Islet precursor cell (in vitro differentiated cells): Measurements from ENCODE around the gene ZFP3.
"Not testable (repeated sequence)": the region's sequence is repeated elsewhere in the genome, so short reads cannot be mapped to it uniquely, and the experiment has no call there.

Source experiments
- DNase-seq: peaks from one replicate; pipeline ENCODE4 v3.0.0-alpha.2; 2018

ZFP3 gene

GRCh38 chr17:5080591-5080990 is 2.3 kb downstream of the ZFP3 start:
- no peak for DNase-seq

GRCh38 chr17:5092218-5093010 is 14.1 kb downstream of the ZFP3 start:
- DNase-seq: no peak

DNA sequence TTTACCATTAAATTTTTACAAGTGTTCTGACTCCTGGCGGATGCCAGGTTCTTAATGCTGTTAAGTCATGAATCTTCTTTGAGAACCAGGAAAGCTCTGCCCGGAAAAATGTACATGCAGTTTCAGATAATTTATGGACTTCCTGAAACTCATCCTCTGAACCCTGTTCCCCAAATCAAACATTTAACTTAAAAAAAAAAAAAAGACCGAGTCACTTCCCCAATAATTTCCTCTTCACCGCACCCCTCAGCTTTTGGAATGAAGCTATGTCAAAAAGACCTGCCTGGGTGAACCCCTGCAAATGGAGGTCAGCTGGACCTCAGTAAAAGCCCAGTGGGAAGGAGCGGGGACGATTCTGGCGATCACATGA is 18.4 kb downstream of the ZFP3 start:
- no peak for DNase-seq

DNA sequence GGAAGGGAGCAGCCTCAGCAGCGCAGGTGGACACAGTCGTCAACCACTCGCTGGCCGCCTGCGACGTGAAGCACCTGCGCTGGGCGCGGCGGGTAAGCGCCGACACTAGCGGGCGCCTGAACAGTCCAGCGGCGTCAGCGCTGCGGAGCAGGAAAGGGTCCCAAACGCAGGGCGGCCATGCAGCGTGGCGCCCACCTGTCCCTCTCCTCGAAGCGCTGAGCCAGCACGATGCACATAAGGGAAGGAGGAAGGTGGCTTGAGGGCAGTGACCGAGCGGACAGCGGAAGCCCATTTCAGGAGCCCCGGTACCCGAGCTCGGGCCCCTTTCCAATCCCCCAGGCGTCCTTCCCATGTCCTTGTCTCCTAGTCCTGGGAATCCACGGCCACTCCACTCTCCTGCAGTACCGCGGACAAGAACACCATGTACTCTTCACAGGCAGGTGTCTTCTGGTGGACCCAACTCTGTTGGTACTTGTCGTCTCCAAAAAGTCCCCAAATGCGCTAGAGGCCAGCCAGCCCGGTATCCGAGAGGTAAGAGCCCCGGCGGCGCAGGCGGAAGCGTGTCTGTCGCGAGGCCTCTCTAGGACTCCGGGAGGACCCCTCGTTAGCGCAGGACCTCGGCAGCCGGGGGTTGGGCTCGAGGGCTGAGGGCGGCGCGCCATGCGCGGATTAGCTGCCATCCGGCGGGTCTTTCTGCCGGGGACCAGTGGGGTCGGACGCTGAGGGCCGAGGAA is 19.0 kb downstream of the ZFP3 start:
- DNase-seq: peak; percentile 88

DNA sequence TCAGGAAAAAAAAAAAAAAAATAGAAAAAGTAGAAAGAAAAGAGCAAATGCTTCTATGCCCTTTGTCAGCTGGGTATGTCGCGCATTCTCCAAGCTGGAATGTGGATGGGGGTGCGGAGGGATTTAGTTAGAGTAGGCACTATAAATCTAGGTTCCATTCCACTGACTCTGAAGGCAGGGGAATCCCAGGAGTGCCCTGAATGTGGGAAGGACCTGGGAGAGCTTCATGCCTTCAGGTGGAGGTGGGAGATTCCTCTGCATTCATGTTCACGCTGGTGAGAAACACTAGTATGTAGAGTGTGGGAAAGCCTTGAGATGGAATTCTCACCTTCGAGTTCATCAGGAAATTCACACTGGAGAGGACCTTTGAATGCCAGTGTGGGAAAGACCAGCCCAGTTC is 21.0 kb downstream of the ZFP3 start:
- DNase-seq: no peak

DNA sequence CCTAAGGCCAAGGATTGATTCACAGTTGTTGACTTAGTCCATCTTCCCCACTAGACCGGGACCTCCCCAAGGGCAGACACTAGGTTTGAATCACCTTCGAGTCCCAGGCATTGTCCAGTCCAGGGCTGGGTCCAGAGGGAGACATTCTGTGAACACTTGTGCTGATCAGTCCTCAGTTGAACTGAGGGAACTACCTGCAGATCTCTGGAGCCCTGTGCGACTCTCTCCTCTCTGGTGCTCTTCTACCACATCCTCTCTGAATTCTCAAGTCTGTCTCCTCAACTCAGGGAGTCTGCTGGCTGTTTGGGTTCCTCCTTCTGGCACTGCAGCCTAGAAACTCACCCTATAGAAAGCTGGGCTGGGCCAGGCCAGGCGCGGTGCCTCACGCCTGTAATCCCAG is 22.6 kb downstream of the ZFP3 start:
- DNase-seq: no peak

DNA sequence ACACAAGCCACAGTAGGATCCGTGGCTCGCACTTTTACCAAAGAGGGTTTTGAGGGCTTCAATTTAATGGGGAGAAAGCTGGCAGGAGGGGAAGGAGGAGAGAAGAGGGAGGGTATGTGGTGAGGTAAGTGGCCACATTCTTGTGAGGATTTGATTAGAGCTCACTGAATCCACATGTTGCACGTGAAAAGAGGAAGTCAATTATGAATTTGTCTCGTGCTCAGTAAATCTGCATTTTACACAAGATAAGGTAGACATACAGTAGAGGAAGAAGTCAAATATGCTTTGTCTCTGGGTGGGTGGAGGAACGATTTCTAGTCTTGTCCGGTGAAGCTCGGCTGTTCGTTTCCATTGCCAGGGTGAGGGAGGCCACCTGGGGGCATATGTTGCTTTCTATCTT is 32.5 kb downstream of the ZFP3 start:
- no peak for DNase-seq

DNA sequence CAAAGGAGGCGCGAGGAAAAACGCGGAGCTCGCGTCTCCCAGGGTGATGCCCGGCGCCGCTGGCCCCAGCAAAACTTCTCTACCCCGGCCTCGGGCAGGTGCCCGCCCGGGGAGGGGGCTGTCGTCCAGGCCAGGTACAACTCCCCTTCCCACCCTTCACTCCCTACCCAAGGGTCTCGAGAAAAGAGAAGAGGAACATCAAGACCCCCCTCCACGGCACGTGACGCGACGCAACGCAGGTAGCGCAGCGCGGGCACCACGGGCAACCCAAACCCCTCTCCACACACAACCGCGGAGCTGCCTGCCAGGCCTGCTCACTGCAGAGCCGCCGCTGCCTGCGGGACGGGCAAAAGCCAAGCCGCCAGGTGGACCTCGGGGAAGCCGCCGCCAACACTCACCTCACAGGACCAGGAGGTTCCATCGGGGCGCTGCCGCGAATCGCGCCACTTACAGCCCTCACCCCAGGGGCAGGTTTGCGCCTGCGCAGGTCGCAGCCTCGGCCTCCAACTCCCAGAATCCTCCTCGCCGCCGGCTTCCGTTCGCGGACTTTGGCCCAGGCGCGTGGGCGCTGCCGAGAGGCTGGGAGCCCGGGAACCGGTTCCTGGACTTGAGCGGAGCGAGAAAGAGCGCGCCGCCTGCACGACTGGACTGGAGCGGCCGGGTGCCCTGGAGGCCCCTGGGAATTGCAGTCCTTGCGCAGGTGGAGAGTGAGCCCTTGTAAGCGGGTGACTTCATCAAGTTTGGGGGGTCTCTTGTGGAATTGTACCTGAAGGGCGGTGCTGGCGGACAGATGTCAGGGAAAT is 33.3 kb downstream of the ZFP3 start, which contains the start of gene ZNF232:
TSS of gene ZNF232 (minus strand) at position 477 of the 803 bp plus-strand sequence. CDS start at position 421, 56 bp downstream.
- peak; percentile 99 for DNase-seq

DNA sequence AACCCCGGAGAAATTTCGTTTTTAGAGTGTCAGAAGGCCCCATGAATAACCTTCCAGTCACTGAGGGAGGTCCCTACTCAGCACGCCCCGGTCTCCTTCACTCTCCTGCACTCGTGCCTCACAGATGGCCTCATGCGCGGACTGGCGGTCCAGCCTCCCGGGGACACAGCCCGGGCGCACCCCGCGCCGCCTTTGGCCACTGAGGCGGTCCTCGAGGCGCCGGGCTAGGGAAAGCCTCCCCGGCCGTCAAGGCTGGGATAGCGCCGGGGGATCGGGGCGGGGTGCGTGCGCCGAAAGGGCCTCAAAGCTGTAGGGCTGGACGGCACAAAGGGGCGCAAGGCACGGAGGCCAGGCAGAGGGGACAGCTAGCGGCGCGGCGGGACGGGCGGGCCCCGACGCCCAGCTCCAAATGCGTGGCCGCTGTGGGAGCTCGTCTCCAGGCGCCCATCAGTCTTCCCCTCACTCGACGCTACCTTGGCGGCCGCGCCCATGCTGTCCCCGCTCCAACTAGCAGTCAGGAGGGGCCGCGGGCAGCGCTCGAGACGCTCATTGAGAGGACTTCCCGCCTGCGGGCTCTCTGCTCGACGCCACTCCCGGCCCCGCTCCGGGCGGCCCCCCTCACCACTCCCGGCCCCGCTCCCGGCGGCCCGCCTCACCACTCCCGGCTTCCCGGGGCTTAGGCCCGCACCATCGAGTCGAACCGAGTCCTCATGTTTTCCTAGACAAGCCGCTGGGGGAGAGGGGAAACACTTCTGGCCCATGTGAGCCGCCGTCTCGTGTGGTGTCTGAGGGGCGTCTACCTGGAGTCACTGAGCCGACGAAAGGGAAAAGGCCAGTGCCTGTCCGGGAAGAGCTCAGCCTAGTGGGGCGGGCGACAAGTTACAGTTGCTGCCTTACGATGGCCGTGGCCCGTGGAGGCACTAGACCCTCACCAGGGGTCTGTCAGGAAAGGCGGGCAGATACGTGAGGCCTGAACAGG is 37.7 kb downstream of the ZFP3 start, which contains the start of gene USP6:
TSS of gene USP6 (plus strand) at position 360 of the 979 bp plus-strand sequence. CDS start 14,336 bp downstream, outside the sequence.
- DNase-seq: peak; percentile 52

DNA sequence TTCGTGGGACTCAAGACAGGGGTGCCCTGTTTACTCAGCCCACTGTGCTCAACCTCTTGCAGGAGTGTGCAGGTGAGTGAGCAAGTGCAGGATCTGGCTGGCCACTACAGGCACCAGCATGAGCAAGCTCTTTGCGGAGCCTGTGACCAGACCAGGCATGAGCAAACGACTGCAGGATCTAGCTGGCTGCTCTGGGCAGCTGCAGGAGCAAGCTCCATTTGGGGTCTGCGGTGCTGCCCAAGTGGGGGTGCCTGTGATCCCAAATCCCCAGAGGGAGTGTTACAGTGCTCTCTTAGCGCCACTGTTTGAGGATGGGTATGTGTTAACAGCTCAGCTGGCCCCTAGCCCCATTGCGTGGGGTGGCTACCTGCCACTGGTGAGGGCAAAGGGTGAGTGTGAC is 40.0 kb downstream of the ZFP3 start:
- DNase-seq: no peak

DNA sequence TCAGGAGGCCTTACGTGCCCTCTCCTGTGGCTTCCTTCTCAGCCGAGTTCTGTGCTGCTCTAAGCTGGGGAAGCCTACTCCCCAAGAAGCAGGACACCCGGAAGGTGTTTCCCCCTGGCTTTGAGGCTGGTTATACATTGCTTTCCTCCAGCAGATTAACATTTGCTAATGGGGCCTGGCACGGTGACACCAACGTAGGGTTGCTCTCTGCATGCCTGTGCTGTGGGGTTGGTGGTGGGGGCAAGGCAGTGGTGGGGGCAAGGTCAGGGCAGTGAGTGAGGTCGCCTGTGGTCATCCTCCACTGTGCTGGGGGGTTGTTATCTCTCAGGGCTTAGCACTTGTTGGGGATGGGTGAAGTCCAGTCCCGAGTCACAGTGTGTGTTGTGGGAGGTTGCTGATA is 41.8 kb downstream of the ZFP3 start:
- DNase-seq: peak; percentile 41

- peak; percentile 44 for DNase-seq
These were observed 42.3 kb downstream of the ZFP3 start for GRCh38 chr17:5120436-5121185.

DNA sequence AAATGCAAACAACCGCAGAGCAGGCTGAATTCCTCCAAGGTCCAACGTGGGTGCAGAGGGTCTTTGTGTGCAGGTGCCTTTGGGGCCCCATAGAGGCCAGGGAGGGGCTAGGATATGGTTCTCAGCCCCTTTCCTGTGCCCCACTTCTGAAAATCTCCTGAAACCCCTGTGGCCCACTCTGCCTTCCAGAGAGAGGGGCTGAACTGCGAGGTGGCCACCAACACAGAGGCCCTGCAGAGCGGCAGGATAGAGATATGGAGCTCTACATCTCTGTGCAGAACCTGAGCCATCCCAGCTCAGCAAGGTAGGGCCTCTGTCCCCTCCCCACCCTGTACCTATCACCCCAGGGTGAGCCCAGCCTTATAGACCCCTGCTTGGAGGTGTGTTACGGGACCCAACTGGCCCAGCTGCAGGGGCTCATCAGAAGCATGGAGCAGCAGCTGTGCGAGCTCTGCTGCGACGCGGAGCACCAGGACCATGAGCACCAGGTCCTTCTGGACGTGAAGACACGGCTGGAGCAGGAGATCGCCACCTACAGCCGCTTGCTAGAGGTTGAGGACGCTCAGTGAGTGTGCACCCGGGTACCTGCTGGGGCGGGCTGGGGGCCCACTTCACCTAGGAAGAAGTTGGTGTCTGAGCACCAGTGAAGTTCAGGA is 43.0 kb downstream of the ZFP3 start:
- peak; percentile 50 for DNase-seq

DNA sequence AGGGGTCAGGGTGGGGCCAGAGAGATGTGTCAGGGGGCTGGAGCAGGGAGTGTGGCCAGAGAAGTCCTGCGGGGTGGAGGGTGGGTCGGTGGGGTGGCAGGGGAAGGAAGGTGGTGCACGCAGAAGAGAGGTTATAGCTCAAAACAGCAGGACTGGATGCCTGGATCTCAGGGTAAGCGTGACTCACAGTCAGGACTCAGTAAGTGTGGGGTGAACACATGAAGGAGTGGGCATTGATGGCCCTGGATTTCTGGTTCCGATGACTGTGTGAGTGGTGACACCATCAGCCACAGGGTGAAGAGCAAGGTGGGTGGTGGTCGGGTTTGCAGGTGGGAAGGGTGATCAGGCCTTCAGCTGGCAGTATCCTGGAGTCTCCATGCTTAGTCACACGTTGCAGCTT is 43.8 kb downstream of the ZFP3 start:
- DNase-seq: peak; percentile 49

- peak; percentile 74 for DNase-seq
These were observed 44.5 kb downstream of the ZFP3 start for GRCh38 chr17:5122586-5123342.

GRCh38 chr17:5123343-5124124 is 45.3 kb downstream of the ZFP3 start:
- peak; percentile 32 for DNase-seq

- peak; percentile 43 for DNase-seq
These were observed 46.0 kb downstream of the ZFP3 start for GRCh38 chr17:5124125-5124760.

- not testable (repeated sequence) for DNase-seq
These were observed 46.6 kb downstream of the ZFP3 start for GRCh38 chr17:5124896-5125295.
